Measurements from ENCODE around the gene PRICKLE4.

PRICKLE4 gene

GRCh38 chr6:41775293-41775882, 5.2 kb upstream of the PRICKLE4 start:
- no peak for DNase-seq

- no peak for DNase-seq
Observed at GRCh38 chr6:41777551-41778285, 2.9 kb upstream of the PRICKLE4 start.

GRCh38 chr6:41778895-41779294, 1.7 kb upstream of the PRICKLE4 start:
- DNase-seq: no peak

GRCh38 chr6:41779336-41779735, 1.2 kb upstream of the PRICKLE4 start:
- DNase-seq: no peak

GRCh38 chr6:41779788-41780550, 613 bp upstream of the PRICKLE4 start, which contains the start of gene FRS3:
FRS3 (minus strand) TSS chr6:41779900; CDS start chr6:41776987, 2,913 bp downstream.
- peak; percentile 89 for DNase-seq

GRCh38 chr6:41781366-41781730, 766 bp downstream of the PRICKLE4 start:
- no peak for DNase-seq

- DNase-seq: no peak
Observed at GRCh38 chr6:41783106-41783780, 2.7 kb downstream of the PRICKLE4 start.

- DNase-seq: no peak
Observed at GRCh38 chr6:41784581-41785171, 4.1 kb downstream of the PRICKLE4 start.

GRCh38 chr6:41785254-41785653, 4.7 kb downstream of the PRICKLE4 start:
- DNase-seq: no peak

- no peak for DNase-seq
Observed at GRCh38 chr6:41785689-41786450, 5.3 kb downstream of the PRICKLE4 start.

GRCh38 chr6:41786451-41787218, 6.1 kb downstream of the PRICKLE4 start:
- peak; percentile 72 for DNase-seq

- DNase-seq: peak; percentile 94
Observed at GRCh38 chr6:41787219-41787917, 6.8 kb downstream of the PRICKLE4 start, which contains the start of gene TOMM6. TOMM6 (plus strand) TSS chr6:41787694; CDS start chr6:41787698, 4 bp downstream.

- DNase-seq: no peak
Observed at GRCh38 chr6:41789390-41789724, 8.8 kb downstream of the PRICKLE4 start.

- no peak for DNase-seq
Observed at GRCh38 chr6:41790045-41790444, 9.5 kb downstream of the PRICKLE4 start.

GRCh38 chr6:41791305-41791704, 10.7 kb downstream of the PRICKLE4 start:
- DNase-seq: no peak

GRCh38 chr6:41791984-41792383, 11.4 kb downstream of the PRICKLE4 start:
- no peak for DNase-seq

GRCh38 chr6:41796474-41796873, 15.9 kb downstream of the PRICKLE4 start:
- DNase-seq: no peak

GRCh38 chr6:41798901-41799558, 18.4 kb downstream of the PRICKLE4 start:
- no peak for DNase-seq

- no peak for DNase-seq
Observed at GRCh38 chr6:41799559-41799911, 19.0 kb downstream of the PRICKLE4 start.

GRCh38 chr6:41801380-41801779, 20.8 kb downstream of the PRICKLE4 start:
- DNase-seq: peak; percentile 30
